ENCODE results near the gene BCL6B.
"Not testable (repeated sequence)": the region's sequence is repeated elsewhere in the genome, so short reads cannot be mapped to it uniquely, and the experiment has no call there.

The BCL6B gene, protein sequence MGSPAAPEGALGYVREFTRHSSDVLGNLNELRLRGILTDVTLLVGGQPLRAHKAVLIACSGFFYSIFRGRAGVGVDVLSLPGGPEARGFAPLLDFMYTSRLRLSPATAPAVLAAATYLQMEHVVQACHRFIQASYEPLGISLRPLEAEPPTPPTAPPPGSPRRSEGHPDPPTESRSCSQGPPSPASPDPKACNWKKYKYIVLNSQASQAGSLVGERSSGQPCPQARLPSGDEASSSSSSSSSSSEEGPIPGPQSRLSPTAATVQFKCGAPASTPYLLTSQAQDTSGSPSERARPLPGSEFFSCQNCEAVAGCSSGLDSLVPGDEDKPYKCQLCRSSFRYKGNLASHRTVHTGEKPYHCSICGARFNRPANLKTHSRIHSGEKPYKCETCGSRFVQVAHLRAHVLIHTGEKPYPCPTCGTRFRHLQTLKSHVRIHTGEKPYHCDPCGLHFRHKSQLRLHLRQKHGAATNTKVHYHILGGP

DNA sequence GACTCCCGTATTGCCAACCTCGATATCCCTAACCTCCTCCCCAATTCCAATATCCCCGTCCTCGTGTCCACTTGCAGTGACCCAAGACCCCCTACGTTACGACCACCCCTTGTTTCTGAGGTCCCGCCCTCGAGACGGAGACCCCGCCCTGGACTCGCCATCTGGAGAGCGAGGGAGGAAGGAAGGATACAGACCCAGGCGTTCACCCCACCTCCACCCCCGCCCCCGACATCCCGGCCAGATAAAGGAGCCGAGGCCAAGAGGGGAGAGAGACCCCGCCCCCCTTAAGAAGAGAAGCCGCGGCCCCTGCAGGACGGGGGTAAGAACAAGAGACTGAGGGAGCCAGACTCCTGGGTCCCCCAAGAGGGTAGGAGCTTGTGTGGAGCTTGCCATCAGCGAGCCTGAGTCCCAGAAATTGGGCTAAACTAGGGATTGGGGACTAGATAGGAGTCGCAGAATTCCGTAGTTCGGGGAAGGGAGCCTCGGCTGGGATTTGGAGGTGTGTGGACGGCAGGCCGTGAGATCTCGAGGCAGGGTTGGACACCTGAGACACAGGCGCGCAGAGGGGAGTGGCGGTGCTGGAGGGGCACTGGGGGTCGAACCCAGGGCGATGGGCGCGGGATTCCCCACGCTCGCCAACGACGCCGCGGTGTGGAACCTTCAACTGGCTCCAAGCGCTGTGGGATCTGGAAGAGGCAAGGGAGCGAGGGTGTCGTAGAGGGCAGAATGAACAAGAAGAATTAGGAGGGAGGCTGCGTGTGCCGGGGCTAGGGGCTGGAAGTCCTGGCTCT lies at the start of gene BCL6B:
Gene BCL6B (plus strand): TSS at position 270 of the 791 bp plus-strand sequence. CDS start 622 bp downstream, outside the sequence.
- no peak for DNase-seq

DNA sequence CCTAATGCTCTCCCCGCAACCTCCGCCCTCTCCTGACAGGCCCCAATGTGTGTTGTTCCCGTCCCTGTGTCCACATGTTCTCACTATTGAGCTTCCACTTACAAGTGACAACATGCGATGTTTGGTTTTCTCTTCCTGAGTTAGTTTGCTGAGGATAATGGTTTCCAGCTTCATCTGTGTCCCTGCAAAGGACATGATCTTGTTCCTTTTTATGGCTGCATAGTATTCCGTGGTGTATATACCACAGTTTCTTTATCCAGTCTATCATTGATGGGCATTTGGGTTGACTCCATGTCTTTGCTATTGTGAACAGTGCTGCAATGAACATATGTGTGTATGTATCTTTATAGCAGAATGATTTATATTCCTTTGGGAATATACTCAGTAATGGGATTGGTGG lies 43.4 kb upstream of the BCL6B start:
- DNase-seq: not testable (repeated sequence)

DNA sequence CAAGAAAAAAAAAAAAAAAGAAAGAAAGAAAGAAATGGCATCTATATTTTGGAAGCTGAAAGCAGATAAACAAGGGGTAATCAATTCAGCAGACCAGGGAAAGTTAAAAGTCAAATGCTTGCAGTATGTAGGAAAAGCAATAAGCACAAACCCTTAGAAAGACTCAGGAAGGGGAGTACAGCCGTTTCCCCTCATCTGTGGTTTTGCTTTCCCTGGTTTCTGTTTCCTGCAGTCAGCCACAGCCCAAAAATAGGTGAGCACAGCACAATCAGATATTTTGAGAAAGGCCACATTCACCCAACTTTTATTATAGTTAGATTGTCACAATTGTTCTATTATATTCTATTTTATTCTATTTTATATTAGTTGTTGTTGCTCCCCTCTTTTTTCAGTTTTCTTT lies 41.4 kb upstream of the BCL6B start:
- DNase-seq: no peak

DNA sequence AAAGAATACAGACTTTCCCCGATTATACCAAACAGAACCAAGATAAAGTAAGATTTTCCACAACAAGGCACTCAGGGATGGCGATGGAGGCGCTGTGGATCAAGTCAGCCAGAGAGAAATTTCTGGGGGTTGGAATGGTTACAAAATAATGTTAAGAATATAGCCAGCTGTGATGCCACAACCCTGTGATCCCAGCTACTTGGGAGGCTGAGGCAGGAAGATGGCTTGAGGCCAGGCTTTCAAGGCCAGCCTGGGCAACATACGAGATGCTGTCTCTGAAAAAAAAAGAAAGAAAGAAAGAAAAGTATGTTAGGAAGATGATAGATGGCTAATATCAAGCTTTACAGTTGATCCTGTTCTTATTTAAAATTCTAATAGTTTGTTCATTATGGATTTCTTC lies 37.6 kb upstream of the BCL6B start:
- no peak for DNase-seq

DNA sequence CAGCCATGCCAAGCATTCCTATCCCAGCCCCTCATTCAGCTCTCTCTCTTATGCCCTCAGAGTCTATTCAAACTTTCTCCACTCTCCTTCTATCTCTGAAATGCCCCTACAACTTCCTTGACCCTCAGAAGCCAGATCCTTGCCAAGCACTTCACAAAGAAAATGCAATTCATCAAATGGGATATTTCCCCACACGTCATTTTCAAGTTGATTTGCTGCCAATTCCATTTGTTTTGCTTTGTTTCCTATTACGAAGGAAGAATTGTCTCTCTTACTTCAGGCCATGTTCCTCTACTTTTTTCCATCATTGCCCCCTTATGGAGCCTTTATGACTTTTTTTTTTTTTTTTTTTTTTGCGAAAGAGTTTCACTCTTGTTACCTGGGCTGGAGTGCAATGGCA lies 36.2 kb upstream of the BCL6B start:
- DNase-seq: no peak

DNA sequence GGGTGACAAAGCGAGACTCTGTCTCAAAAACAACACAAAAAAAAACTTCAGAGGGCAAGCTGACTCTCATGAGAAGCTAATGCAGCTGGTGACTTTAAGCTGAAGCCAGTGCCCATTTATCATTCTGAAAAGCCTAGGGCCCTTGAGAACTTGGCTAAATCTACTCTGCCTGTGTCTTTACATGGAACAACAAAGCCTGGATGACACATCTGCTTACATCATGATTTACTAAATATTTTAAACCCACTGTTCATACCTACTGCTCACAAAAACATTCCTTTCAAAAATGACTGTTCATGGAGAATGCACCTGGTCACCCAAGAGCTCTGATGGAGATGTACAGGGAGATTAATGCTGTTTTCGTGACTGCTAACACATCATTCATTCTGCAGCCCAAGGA lies 33.1 kb upstream of the BCL6B start:
- DNase-seq: no peak

DNA sequence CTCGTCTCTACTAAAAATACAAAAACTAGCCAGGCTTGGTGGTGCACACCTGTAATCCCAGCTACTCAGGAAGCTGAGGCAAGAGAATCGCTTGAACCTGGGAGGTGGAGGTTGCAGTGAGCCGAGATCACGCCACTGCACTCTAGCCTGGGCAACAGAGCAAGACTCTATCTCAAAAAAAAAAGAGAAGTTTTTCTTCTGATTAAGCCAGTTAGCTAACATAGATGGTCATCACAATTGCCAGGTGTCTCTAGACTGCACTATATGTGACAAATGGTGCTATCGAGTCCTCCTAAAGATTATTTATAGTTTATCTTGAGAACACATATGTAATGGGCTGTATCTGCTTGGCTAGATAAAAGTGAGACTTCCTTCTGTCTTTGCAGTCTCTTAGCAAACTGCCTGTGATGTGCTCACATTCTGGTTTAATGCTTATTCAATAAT lies 29.2 kb upstream of the BCL6B start:
- DNase-seq: not testable (repeated sequence)

DNA sequence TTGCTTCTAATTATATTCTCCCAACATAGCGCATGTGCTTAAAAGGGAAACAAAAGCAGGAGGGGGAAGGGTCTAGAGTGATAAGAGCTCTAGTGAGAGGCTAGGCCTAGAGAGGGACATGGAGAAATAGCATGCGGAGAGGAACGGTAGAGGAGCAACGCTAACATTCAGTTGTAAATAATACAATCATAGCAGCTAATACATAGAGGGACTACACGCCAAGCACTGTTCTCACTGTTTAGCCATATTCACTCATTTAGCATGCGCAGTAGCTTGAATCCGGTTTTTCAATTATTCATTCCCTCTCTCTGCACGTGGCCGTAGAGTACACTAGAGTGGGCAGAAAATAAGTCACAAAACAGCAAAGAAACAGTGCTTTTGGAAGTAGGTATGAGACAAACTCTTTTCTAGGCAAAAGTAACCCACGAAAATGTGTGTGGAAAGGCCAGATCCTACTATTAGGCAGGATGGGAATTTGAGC lies 28.7 kb upstream of the BCL6B start:
- DNase-seq: no peak

DNA sequence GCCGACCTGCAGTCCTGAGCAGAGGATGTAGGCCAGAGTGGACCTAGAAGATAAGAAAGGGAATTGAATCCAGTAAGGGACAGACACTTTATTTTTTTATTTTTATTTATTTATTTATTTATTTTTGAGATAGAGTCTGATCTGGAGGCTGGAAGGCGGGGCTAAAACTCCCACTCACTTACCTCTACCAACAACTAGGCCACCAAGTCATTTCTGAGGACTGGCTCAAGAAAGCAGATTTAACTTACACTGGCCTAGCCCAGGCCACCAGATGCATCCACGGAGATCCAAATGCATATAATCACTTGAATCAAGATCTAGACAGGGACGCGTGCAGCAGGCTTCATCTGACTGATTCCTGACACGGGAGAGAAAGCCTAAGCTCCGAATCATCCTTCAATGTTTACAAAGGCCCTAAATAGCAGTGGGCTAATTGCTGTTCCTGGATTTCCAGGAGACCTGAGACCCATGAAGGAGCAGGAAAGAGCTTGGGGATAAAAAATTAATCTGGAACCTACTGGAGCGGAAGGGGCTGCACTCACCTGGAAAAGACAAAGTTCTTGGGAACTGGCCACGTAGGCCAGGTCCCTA lies 28.1 kb upstream of the BCL6B start:
- no peak for DNase-seq

DNA sequence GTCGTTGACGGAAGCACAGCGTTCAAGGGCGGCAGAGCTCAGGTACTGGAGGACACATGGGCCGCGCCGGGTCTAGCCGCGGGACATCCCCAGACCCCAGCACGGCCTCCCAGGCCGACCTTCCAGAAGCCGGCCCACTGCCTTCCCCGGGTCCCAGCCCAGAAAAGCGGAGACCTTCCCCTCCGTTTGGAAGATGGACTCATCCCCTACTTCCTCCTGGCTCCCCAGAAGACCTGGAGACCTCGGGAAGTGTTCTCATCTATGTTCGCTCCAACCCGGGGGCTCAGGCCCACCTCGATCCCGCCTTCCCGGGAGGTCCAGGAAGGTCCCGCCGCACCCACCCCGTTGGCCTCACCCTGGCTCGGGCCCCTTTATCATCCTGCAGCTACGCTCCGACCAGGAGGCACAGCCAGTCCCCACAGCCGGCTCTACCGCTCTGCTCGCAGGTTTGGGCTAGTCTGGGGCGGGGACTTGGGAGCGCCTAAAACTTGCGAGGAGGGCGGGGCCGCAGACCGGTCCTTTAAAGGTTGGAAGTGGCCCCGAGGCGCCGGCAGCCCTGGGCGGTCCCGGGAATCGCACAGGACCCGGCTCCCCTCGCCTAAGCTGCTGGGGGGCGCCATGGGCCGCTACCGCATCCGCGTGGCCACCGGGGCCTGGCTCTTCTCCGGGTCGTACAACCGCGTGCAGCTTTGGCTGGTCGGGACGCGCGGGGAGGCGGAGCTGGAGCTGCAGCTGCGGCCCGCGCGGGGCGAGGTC lies 27.2 kb upstream of the BCL6B start, which contains the start of gene ALOX12:
Gene ALOX12 (plus strand): TSS at position 550 of the 756 bp plus-strand sequence. CDS start 69 bp downstream, at position 619.
- DNase-seq: no peak

DNA sequence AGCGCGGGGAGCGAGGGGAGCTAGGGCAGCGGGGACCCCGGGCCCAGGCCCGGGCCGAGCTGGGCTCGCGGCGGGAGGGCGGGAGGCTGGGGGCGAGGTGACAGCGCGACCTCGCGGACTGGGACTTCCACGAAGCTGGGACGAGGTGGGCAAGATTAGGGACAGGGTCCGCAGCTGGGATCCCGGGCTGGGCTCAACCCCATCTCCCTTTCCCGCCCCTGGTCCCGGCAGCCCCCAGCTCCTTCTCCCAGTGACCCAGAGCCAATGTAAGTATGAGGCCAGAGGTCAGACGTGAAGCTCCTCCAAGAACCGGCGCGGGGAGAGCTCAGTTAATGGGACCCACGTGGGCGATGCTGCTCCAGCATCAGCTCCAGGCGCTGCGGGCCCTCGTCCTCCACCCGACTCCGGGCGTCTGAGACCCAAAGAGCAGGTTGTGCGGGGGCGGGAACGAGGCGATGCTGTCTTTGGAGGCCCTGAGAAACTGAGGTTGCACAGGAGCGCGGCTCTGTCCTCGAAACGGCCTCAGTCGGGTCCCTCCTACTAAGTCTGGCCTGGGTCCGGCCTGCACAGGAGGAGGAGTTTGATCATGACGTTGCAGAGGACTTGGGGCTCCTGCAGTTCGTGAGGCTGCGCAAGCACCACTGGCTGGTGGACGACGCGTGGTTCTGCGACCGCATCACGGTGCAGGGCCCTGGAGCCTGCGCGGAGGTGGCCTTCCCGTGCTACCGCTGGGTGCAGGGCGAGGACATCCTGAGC lies 26.4 kb upstream of the BCL6B start:
- DNase-seq: no peak

DNA sequence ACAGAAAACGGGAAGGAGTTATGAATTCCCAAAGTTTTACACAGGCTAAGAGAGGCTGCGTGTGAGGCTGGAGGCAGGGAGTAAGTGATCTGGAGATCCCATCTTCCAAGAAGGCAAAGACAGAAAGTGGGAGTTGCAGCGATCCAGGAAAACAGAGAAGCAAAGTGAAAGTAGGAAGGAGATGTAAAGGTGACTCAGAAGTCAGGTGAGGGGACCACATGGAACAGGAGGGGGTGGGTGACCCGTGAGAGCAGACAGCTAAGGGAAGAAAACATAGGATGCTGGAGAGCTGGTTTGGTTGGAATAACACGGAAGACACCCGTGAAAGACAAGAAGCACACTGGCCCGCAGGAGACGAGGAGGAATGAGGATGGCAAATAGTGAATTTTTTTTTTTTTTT lies 25.7 kb upstream of the BCL6B start:
- DNase-seq: no peak

DNA sequence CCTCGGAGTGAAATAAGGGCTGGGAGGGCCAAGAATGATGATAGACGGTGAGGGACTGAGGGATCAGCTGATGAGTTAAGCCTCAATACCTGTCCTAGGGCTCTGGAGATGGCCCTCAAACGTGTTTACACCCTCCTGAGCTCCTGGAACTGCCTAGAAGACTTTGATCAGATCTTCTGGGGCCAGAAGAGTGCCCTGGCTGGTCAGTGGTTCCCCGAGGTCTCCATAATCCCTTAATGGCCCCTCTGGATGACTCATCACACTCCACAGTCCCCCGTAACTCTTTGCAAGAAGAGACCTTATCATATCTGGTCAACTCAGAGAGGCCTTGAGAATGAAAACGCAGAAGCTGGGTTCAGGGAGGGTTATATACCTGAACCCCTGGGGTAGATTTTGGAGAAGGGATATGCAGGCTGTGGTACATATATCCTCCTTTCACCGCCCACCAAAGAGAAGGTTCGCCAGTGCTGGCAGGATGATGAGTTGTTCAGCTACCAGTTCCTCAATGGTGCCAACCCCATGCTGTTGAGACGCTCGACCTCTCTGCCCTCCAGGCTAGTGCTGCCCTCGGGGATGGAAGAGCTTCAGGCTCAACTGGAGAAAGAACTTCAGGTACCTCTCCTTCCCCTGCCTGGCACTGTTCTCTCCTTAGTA lies 23.9 kb upstream of the BCL6B start:
- DNase-seq: no peak

DNA sequence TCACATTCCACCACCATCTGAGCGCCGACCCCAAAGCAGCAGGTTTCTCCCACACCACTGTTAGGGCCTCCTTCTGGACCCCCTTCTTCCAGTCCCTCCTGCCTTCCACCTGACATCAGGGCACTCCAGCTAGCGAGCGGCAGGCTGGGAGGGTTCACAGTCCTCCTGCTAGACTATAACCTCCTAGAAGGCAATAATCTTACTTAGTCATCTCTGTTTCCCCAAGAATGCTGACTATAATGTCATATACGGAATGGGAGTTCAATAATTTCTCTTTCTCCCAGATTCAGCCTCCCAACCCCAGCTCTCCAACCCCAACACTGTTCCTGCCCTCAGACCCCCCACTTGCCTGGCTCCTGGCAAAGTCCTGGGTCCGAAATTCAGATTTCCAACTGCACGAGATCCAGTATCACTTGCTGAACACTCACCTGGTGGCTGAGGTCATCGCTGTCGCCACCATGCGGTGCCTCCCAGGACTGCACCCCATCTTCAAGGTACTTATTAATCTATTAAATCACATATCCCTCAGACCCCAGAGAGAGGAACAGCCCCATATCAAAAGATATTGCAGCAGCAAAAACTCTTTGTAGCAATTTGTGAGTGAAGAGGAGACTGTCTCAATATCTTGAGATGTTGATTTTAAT lies 21.4 kb upstream of the BCL6B start:
- DNase-seq: no peak

DNA sequence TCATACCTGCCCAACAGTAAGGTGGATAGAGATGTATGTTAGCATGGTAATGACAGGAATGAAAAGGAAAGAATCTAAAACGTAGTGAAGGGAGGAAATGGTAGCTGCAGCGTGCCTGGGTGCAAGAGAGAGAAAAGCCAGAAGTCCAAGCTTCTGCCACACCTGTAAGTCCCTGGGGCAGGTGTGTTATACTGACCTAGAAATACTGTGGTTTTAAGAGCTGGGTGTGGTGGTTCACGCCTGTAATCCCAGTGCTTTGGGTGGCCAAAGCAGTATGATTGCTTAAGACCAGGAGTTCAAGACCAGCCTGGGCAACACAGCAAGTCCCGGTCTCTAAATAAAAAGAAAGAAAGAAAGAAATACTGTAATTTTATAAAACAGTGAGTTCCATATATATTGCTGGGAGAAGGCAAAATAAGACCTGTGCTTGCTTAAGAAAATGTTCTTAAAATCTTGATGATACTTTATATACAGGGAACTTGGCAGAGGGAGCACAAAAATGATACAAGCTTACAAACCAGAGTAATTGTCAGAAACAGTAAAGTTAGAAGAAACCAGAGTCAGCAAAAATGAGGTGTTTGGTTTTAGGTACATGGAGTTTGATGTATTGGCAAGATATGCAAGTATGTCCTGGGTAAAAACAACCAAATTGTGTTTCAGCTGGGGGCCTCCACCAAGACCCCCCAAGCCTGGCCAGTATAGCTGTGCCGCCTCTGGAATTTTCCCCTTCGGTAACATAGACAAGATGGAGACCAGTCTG lies 20.4 kb upstream of the BCL6B start:
- DNase-seq: no peak

DNA sequence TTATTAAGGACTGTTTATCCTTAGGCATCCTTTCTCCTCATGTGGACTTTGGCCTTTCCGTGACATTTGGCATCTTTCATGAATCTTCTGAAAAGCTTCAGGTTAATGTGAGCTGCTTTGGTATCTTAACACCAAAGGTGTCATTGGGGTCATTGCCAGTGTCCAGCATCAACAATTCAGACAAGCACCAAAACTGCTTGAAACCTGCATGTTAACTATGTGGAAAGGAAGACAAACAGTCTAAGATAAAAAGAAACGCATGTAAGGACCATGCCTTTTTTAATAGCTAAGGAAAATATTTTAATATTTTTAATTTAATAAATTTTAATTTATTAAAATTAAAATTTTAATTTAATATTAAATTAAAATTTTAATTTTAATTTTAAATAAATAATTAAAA lies 19.1 kb upstream of the BCL6B start:
- no peak for DNase-seq

DNA sequence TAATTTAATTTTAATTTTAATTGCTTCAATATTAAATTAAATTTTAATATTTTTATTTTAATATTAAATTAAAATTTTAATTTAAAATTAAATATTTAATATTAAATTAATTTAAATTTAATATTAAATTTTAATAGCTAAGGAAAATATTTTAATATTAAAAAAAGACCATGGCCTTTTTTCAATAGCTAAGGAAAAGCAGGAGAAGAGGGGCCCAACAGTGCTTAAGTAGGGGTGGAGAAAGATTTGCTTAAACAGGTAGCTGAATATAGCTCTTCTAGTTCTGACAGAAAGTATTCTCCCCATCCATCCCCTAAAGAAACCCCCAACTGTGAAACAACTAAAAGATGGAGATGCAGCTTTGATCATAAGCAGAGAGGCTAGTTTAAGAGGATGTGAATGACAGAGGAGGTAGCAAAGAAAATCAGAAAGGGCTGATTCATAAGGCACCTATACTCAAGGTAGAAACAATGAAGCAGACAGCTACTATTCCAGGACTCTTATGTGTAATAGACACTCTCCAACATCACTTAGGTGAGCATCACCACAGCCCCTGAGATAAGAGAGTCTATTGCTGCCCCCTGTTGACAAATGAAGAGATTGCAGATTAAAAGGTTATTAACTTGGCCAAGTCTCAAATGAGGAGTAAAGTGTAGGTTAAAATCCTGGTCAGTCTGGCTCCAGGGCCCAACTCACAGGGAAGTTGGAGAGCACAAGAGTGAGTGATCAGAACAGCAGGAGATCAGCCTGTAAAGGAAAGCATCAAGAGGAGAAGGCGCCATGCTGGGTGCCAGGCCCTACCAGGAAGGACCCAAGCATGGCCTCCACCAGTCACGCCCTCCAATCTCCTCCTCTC lies 18.2 kb upstream of the BCL6B start:
- peak; percentile 70 for DNase-seq

DNA sequence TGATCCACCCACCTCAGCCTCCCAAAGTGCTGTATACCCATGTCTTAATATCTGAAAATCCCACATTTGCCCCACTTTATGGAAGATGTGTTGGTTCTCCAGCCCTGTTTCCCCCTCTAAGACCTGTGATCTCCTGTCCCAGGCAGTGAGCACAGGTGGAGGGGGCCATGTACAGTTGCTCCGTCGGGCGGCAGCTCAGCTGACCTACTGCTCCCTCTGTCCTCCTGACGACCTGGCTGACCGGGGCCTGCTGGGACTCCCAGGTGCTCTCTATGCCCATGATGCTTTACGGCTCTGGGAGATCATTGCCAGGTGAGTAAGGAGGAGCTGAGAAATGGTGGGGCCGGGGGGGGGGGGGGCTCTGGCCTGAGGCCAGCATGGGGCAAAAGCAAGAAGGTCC lies 17.1 kb upstream of the BCL6B start:
- DNase-seq: no peak

DNA sequence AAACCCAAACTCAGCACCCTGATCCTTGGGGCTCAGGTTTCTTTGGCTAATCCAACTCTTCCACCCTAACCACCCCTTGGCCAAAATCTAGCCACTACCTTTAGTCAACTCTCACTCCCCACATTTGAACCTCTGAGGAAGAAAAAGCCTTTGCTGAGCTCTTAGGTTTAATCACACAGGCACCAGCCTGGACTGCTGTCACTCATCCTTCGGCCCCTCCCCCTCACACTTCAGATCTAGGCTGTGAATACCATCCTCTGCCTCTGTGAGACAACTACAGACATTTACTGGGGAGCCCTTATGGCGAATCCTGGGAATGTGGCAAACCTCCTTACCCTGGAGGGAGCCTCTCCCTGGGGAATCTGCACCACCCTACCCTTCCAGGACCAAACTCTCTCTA lies 15.7 kb upstream of the BCL6B start:
- DNase-seq: no peak
